Measurements from ENCODE around the gene SKOR1.

DNA sequence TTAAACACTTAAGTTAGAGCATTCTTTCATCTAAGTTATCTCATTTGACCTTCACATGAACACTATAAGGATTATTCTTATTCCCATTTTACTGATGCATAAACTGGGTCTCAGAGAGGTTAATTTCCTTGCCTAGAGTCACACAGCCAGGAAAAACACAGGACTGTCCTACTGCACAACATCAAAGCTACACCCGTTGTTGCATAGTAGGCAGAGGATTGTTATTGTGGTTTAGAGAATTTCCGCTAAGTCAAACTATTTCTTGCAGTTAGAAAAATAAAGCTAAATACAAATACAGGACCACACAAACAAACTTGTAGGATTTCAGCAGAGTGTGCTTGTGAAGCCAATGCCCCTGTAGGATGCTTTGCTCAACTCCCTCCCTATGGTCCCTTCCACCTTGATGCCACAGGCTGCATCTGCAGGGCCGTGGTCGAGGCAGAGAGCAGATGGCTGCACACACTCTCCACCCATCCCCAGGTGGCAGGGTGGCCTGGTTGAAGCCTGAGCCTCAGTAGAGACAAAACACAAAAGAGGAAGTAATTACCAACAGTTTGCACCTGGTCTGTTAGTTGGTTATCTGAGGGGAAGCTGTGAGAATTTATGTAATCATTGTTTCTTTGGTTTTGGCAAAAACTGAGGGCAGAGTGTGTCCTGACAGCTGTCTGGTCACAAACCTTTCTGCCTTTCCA lies 41.1 kb upstream of the SKOR1 start:
- TF ChIP-seq CTCF (IDR thresholded peaks at IDR 0.05) (no peak), EP300 (IDR thresholded peaks at IDR 0.05) (no peak)

All from suprapubic skin (tissue), 3 donors.